ENCODE results near the gene AFF3. TPM values are rescaled to one million over a fixed set of nuclear protein-coding genes. Genes with fewer than 3 reads are reported as not detected.

The AFF3 gene
- total and polyA plus RNA-seq, 4 experiments from 2014 or later: 0.63 to 4.6 (median 3.6) TPM

DNA sequence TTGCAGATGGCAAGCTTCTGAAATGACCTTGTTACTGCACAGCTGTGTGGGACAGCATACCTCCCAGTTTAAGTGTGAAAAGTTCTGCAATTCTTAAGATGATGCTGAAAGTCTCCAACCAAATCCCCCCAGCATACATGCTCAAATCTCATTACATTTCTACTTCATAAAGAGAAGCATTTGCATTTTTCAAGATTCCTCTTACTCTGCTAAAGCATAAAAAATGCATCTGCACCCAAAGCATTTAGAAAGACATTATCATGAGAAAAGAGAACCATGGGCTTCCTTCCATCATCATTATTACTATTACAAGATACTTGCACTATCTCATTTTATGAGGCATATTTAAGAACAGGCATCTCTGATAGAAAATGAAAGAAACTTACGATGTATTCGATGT lies 415.7 kb downstream of the AFF3 start:
- POLR2A ChIA-PET (ENCODE audit: partially characterized antibody): no interaction called here
- CTCF ChIA-PET (ENCODE audit: partially characterized antibody): no interaction called here
- intact Hi-C loops (cut with micrococcal nuclease): no loop called here
- Histone ChIP-seq H3K36me3 (ENCODE audit: insufficient read depth, low read length) (no peaks in the 10 kb centered on the region), H3K27me3 (ENCODE audit: insufficient read depth, low read length) (no peaks in the 10 kb centered on the region), H3K27ac (ENCODE audit: low read depth, low read length) (no peak overlapping the region), H3K4me3 (ENCODE audit: low read length in 2 of 2) (no peak overlapping the region), H3K4me1 (ENCODE audit: insufficient read depth, low read length) (no peaks in the 10 kb centered on the region), H3K9me3 (ENCODE audit: control insufficient read depth in 1 of 2, low read length in 2 of 2) (no peaks in the 10 kb centered on the region)
- Mint-ChIP-seq H3K9me3 (peaks cover 5 to 22% (median 15%) of the 10 kb centered on the region in 8 donors), H3K4me1 (no peaks in the 10 kb centered on the region), H3K27ac (no peak overlapping the region), H3K36me3 (peaks cover 0 to 7% of the 10 kb centered on the region in 2 donors), H3K4me3 (no peak overlapping the region), H3K27me3 (peaks cover 0 to 3% of the 10 kb centered on the region in 2 donors)
- no peak for DNase-seq

DNA sequence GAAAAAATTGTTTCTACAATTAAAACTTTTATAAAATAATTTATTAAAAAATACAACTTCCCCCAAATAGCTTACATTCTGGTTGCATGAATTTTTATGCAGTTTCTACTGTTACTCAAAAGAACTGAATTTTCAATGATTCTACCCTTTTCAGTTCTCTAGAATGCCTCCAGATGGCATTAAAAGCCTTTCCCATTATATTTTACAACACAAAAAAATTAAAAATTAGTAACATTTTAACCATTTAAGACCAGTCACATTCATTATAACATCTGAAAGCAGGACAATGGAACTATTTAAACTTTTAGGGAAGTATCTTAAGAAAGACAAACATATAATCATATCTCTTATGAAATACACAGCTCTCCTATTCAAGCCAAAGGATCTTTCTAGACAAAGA lies 416.6 kb downstream of the AFF3 start:
- H3K9me3 Mint-ChIP-seq: peaks cover 8 to 26% (median 18%) of the 10 kb centered on the region in 8 donors
- H3K27me3 ChIP-seq (ENCODE audit: insufficient read depth, low read length): no peaks in the 10 kb centered on the region
- intact Hi-C loops (cut with micrococcal nuclease): no loop called here
- no peaks in the 10 kb centered on the region for H3K4me1 ChIP-seq (ENCODE audit: insufficient read depth, low read length)
- no peak overlapping the region for H3K4me3 ChIP-seq (ENCODE audit: low read length in 2 of 2)
- DNase-seq: no peak
- CTCF ChIA-PET (ENCODE audit: partially characterized antibody): no interaction called here
- H3K36me3 Mint-ChIP-seq: peaks cover 0 to 7% of the 10 kb centered on the region in 2 donors
- H3K36me3 ChIP-seq (ENCODE audit: insufficient read depth, low read length): no peaks in the 10 kb centered on the region
- no peaks in the 10 kb centered on the region for H3K9me3 ChIP-seq (ENCODE audit: control insufficient read depth in 1 of 2, low read length in 2 of 2)
- H3K27me3 Mint-ChIP-seq: peaks cover 0 to 3% of the 10 kb centered on the region in 2 donors
- no peak overlapping the region for H3K27ac ChIP-seq (ENCODE audit: low read depth, low read length)
- H3K4me1 Mint-ChIP-seq: no peaks in the 10 kb centered on the region
- no peak overlapping the region for H3K4me3 Mint-ChIP-seq
- H3K27ac Mint-ChIP-seq: no peak overlapping the region
- POLR2A ChIA-PET (ENCODE audit: partially characterized antibody): no interaction called here

DNA sequence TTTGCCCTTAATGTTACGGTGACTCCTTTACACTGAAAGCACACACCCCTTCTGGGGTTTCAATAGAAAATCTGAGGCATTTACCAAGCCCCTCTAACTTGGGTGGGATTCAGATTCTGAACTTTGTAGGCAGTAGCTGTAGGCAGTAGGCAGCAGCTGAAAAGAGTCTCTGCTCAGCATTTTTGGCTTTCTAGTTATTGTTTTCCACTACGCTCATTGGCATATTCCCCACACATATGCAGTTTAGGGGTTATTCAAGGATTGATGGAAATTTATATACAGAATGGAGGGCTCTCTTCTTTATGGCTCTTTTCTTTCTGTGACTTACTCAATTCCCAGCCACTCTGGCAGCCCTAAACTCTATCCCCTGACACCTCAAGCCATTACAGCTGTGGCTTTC lies 419.9 kb downstream of the AFF3 start:
- Mint-ChIP-seq H3K27me3 (no peaks in the 10 kb centered on the region), H3K4me1 (no peaks in the 10 kb centered on the region), H3K4me3 (no peak overlapping the region), H3K9me3 (peaks cover 8 to 26% (median 18%) of the 10 kb centered on the region in 8 donors), H3K27ac (no peak overlapping the region), H3K36me3 (peaks cover 0 to 7% of the 10 kb centered on the region in 2 donors)
- Histone ChIP-seq H3K9me3 (ENCODE audit: control insufficient read depth in 1 of 2, low read length in 2 of 2) (no peaks in the 10 kb centered on the region), H3K27me3 (ENCODE audit: insufficient read depth, low read length) (no peaks in the 10 kb centered on the region), H3K27ac (ENCODE audit: low read depth, low read length) (no peak overlapping the region), H3K36me3 (ENCODE audit: insufficient read depth, low read length) (no peaks in the 10 kb centered on the region), H3K4me1 (ENCODE audit: insufficient read depth, low read length) (no peaks in the 10 kb centered on the region), H3K4me3 (ENCODE audit: low read length in 2 of 2) (no peak overlapping the region)
- intact Hi-C loops (cut with micrococcal nuclease): no loop called here
- DNase-seq: no peak
- POLR2A ChIA-PET (ENCODE audit: partially characterized antibody): no interaction called here
- CTCF ChIA-PET (ENCODE audit: partially characterized antibody): no interaction called here

DNA sequence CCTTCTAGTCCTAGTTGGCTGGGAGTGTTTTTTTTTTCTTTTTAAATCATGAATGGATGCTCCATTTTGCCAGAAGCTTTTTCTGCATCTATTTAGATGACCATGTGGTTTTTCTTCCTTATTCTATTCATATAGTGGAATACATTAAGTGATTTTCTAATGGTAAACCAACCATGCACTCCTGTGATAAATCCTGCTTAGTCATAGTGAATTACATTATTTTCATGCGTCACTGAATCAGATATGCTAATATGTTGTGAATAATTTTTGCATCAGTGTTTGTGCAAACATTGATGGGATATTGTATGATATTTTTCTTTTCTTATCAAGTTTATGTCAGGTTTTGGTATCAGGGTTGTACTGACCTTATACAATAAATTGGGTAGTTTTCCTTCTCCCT lies 423.3 kb downstream of the AFF3 start:
- no peaks in the 10 kb centered on the region for H3K27me3 ChIP-seq (ENCODE audit: insufficient read depth, low read length)
- H3K27ac ChIP-seq (ENCODE audit: low read depth, low read length): no peak overlapping the region
- H3K36me3 ChIP-seq (ENCODE audit: insufficient read depth, low read length): no peaks in the 10 kb centered on the region
- CTCF ChIA-PET (ENCODE audit: partially characterized antibody): no interaction called here
- no peak overlapping the region for H3K4me3 ChIP-seq (ENCODE audit: low read length in 2 of 2)
- Mint-ChIP-seq H3K4me3 (no peak overlapping the region), H3K27me3 (no peaks in the 10 kb centered on the region), H3K36me3 (peaks cover 0 to 7% of the 10 kb centered on the region in 2 donors), H3K9me3 (peaks cover 8 to 26% (median 18%) of the 10 kb centered on the region in 8 donors), H3K4me1 (no peaks in the 10 kb centered on the region), H3K27ac (no peak overlapping the region)
- intact Hi-C loops (cut with micrococcal nuclease): no loop called here
- H3K4me1 ChIP-seq (ENCODE audit: insufficient read depth, low read length): no peaks in the 10 kb centered on the region
- no peak for DNase-seq
- POLR2A ChIA-PET (ENCODE audit: partially characterized antibody): no interaction called here
- no peaks in the 10 kb centered on the region for H3K9me3 ChIP-seq (ENCODE audit: control insufficient read depth in 1 of 2, low read length in 2 of 2)

DNA sequence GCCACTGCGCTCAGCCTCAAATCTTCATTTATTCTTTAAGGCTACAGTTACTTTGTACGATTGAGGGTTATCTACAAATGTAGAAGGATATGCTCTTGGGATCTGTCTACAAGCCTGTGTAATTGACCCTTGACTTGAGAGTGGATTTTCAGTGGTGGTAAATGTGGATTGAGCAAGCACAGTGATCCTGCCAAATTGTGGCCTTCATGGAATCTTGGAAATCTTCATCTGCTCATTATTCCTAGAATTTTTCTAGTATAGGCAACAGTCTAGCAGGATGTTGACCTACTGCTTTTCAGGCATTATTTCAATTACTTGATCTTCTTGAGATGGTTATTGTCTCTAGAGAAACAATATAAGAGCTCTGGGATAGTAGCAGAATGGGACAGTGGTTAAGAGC lies 426.4 kb downstream of the AFF3 start:
- Histone ChIP-seq H3K27ac (ENCODE audit: low read depth, low read length) (no peak overlapping the region), H3K9me3 (ENCODE audit: control insufficient read depth in 1 of 2, low read length in 2 of 2) (no peaks in the 10 kb centered on the region), H3K4me3 (ENCODE audit: low read length in 2 of 2) (no peak overlapping the region), H3K36me3 (ENCODE audit: insufficient read depth, low read length) (no peaks in the 10 kb centered on the region), H3K27me3 (ENCODE audit: insufficient read depth, low read length) (no peaks in the 10 kb centered on the region), H3K4me1 (ENCODE audit: insufficient read depth, low read length) (no peaks in the 10 kb centered on the region)
- no peak for DNase-seq
- H3K4me1 Mint-ChIP-seq: no peaks in the 10 kb centered on the region
- intact Hi-C loops (cut with micrococcal nuclease): no loop called here
- ChIA-PET CTCF (ENCODE audit: partially characterized antibody) (no interaction called here), POLR2A (ENCODE audit: partially characterized antibody) (no interaction called here)
- no peaks in the 10 kb centered on the region for H3K36me3 Mint-ChIP-seq
- H3K27me3 Mint-ChIP-seq: no peaks in the 10 kb centered on the region
- H3K4me3 Mint-ChIP-seq: no peak overlapping the region
- H3K9me3 Mint-ChIP-seq: peaks cover 0 to 3% (median 0%) of the 10 kb centered on the region in 8 donors
- no peak overlapping the region for H3K27ac Mint-ChIP-seq

DNA sequence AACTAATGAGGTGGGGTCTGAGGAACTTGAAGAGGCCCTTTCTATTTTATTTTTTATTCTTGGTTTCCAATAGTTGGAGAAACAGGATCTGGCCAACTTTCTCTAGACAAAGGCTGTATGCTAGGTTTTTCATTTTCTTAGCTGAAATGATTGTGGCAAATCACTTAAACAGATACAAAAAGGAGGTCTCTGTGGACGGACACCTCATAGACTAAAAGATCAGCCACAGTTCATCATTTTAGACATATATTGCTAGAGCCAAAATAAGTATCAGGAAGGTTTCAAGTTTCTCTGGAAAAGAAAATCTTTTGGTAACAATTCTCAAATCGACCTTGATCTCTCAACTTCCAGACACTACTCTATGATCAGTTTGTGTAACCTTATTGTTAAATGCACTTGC lies 428.0 kb downstream of the AFF3 start:
- intact Hi-C loops (cut with micrococcal nuclease): no loop called here

DNA sequence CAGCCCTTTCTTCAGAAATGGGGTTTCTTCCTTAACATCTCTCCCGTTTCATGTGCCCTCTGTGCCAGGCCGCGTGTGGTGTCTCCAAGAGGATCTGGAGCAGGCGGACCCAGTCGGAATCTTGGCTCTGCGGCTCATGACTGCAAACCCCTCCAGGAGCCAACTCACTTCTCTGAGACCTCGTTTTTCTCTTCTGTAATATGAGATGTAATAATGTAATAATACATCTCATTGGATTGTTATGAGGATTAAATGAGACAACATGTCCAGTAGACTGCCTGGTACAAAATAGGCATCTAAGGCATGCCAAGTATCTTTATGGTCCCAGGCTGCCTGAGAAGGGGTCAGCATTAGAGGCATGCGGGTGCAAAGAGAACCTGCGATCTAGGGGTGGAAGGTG lies 431.2 kb downstream of the AFF3 start:
- ChIA-PET CTCF (ENCODE audit: partially characterized antibody) (no interaction called here), POLR2A (ENCODE audit: partially characterized antibody) (no interaction called here)
- Histone ChIP-seq H3K4me1 (ENCODE audit: insufficient read depth, low read length) (no peaks in the 10 kb centered on the region), H3K27ac (ENCODE audit: low read depth, low read length) (no peak overlapping the region), H3K27me3 (ENCODE audit: insufficient read depth, low read length) (no peaks in the 10 kb centered on the region), H3K4me3 (ENCODE audit: low read length in 2 of 2) (no peak overlapping the region), H3K36me3 (ENCODE audit: insufficient read depth, low read length) (no peaks in the 10 kb centered on the region), H3K9me3 (ENCODE audit: control insufficient read depth in 1 of 2, low read length in 2 of 2) (no peaks in the 10 kb centered on the region)
- H3K4me1 Mint-ChIP-seq: no peaks in the 10 kb centered on the region
- H3K4me3 Mint-ChIP-seq: no peak overlapping the region
- H3K27me3 Mint-ChIP-seq: peaks cover 1 to 3% of the 10 kb centered on the region in 2 donors
- intact Hi-C loops (cut with micrococcal nuclease): no loop called here
- H3K36me3 Mint-ChIP-seq: no peaks in the 10 kb centered on the region
- H3K27ac Mint-ChIP-seq: peak overlapping the region in 1 of 7 donors; percentile 36
- H3K9me3 Mint-ChIP-seq: no peaks in the 10 kb centered on the region
- no peak for DNase-seq

More for the DNA sequence above, 428.0 kb downstream of the AFF3 start:
- H3K27ac Mint-ChIP-seq: peak overlapping the region in 1 of 7 donors; percentile 53
- H3K4me1 ChIP-seq (ENCODE audit: insufficient read depth, low read length): no peaks in the 10 kb centered on the region
- H3K4me3 ChIP-seq (ENCODE audit: low read length in 2 of 2): no peak overlapping the region
- no peaks in the 10 kb centered on the region for H3K27me3 ChIP-seq (ENCODE audit: insufficient read depth, low read length)
- no peaks in the 10 kb centered on the region for H3K27me3 Mint-ChIP-seq
- POLR2A ChIA-PET (ENCODE audit: partially characterized antibody): no interaction called here
- DNase-seq: no peak
- H3K4me3 Mint-ChIP-seq: no peak overlapping the region
- no peak overlapping the region for H3K27ac ChIP-seq (ENCODE audit: low read depth, low read length)
- CTCF ChIA-PET (ENCODE audit: partially characterized antibody): no interaction called here
- no peaks in the 10 kb centered on the region for H3K36me3 Mint-ChIP-seq
- no peaks in the 10 kb centered on the region for H3K36me3 ChIP-seq (ENCODE audit: insufficient read depth, low read length)
- H3K9me3 Mint-ChIP-seq: no peaks in the 10 kb centered on the region
- no peaks in the 10 kb centered on the region for H3K9me3 ChIP-seq (ENCODE audit: control insufficient read depth in 1 of 2, low read length in 2 of 2)
- no peaks in the 10 kb centered on the region for H3K4me1 Mint-ChIP-seq

DNA sequence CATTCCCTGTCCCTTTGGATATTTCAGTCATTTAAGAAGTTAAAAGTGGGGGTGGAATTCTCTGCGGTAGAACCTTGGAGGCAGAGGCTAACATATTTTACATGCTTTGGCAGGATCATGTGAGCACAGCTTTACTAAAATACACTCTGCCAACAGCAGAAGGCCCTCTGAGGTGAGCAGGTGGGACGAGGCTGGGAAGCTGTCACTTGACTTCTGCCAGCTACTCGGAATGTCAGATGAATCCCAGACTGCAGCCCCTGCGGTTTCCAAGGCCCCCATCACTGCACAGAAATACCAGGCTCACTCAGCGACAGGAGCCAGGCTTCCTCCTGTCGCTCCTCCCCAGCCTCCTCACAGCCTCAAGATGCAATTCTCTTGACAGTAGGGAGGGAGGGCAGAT lies 431.7 kb downstream of the AFF3 start:
- no peaks in the 10 kb centered on the region for H3K27me3 ChIP-seq (ENCODE audit: insufficient read depth, low read length)

More for the DNA sequence above, 431.7 kb downstream of the AFF3 start:
- H3K36me3 ChIP-seq (ENCODE audit: insufficient read depth, low read length): no peaks in the 10 kb centered on the region
- Mint-ChIP-seq H3K27ac (no peak overlapping the region), H3K4me1 (no peaks in the 10 kb centered on the region), H3K4me3 (no peak overlapping the region), H3K9me3 (no peaks in the 10 kb centered on the region), H3K27me3 (peaks cover 1 to 3% of the 10 kb centered on the region in 2 donors), H3K36me3 (no peaks in the 10 kb centered on the region)
- intact Hi-C loops (cut with micrococcal nuclease): no loop called here
- no peaks in the 10 kb centered on the region for H3K9me3 ChIP-seq (ENCODE audit: control insufficient read depth in 1 of 2, low read length in 2 of 2)
- ChIA-PET CTCF (ENCODE audit: partially characterized antibody) (no interaction called here), POLR2A (ENCODE audit: partially characterized antibody) (no interaction called here)
- H3K4me3 ChIP-seq (ENCODE audit: low read length in 2 of 2): no peak overlapping the region
- no peaks in the 10 kb centered on the region for H3K4me1 ChIP-seq (ENCODE audit: insufficient read depth, low read length)
- H3K27ac ChIP-seq (ENCODE audit: low read depth, low read length): no peak overlapping the region
- no peak for DNase-seq

Measured in CD4-positive, alpha-beta memory T cell (primary cell).